WTC11 (cell line): ENCODE data around the gene KLRD1. TPM values are rescaled to one million over a fixed set of nuclear protein-coding genes. Genes with fewer than 3 reads are reported as not detected.
"Not testable (repeated sequence)": the region's sequence is repeated elsewhere in the genome, so short reads cannot be mapped to it uniquely, and the experiment has no call there.

Experiments
- ATAC-seq: fragments of 200-7000 bp; cut with Tn5 transposase; 2 replicates; pipeline ENCODE4 v1.10.0; 2021; ENCODE audit warnings: mild to moderate bottlenecking, moderate library complexity
- CTCF ChIA-PET: fragments of 300-600 bp; sonication (Branson Sonifier 250); formaldehyde crosslinking; loops from one replicate; lab custom pipeline; 2021; ENCODE audit warnings: antibody characterized with exemption; lab: Charles Lee
- POLR2A ChIA-PET: fragments of 350-600 bp; sonication (Branson Sonifier 250); formaldehyde crosslinking; loops from one replicate; lab custom pipeline; 2021; ENCODE audit warnings: antibody characterized with exemption; lab: Charles Lee
- DNase-seq: peaks from one replicate; pipeline ENCODE4 v3.0.0; 2021; ENCODE audit warnings: low spot score
- H3K27ac Mint-ChIP-seq: 2 replicates; pipeline ENCODE4 v1.8.0; 2021; ENCODE audit warnings: mixed read lengths
- H3K27me3 Mint-ChIP-seq: 2 replicates; pipeline ENCODE4 v1.8.0; 2021; ENCODE audit warnings: low read depth, mild to moderate bottlenecking, moderate library complexity, mixed read lengths
- H3K36me3 Mint-ChIP-seq: 2 replicates; pipeline ENCODE4 v1.8.0; 2021; ENCODE audit warnings: mixed read lengths
- H3K4me1 Mint-ChIP-seq: 2 replicates; pipeline ENCODE4 v1.8.0; 2022; ENCODE audit warnings: mixed read lengths
- H3K4me3 Mint-ChIP-seq: 2 replicates; pipeline ENCODE4 v1.8.0; 2021; ENCODE audit warnings: mild to moderate bottlenecking, moderate library complexity, mixed read lengths
- H3K9me3 Mint-ChIP-seq: 2 replicates; pipeline ENCODE4 v1.8.0; 2021; ENCODE audit warnings: mixed read lengths
- TEAD1 ChIP-seq: sonication (generic); formaldehyde crosslinking; IDR thresholded peaks from 2 replicates; pipeline ENCODE4 v1.8.0; 2022; ENCODE audit warnings: mild to moderate bottlenecking, missing genetic modification reagents
- ZNF138 ChIP-seq: sonication (generic); formaldehyde crosslinking; conservative IDR thresholded peaks from 2 replicates; pipeline ENCODE4 v1.8.1; 2022; ENCODE audit warnings: mild to moderate bottlenecking, moderate library complexity, missing genetic modification reagents
- ZNF416 ChIP-seq: fragments of 250-450 bp; sonication (Bioruptor Pico); IDR thresholded peaks from 2 replicates; pipeline ENCODE4 v1.9.0; 2021; ENCODE audit warnings: mild to moderate bottlenecking, inconsistent platforms
- total RNA-seq: library from RNA; stranded (reverse); gene quantifications from 3 replicates; pipeline ENCODE4 v1.2.3, GENCODE V29; 2021
- TF ChIP-seq, protein P1 (sequence below): fragments of 250-450 bp; sonication (Bioruptor Pico); IDR thresholded peaks from 2 replicates; pipeline ENCODE4 v2.1.2; 2022; ENCODE audit warnings: mild to moderate bottlenecking, moderate library complexity
- TF ChIP-seq, protein P2 (sequence below): sonication (generic); formaldehyde crosslinking; IDR thresholded peaks from 2 replicates; pipeline ENCODE4 v1.8.1; 2022; ENCODE audit warnings: low read depth, mild to moderate bottlenecking, moderate library complexity, missing genetic modification reagents, borderline replicate concordance

The KLRD1 gene
- total RNA-seq, 1 experiment from 2014 or later, result 0.55 TPM

DNA sequence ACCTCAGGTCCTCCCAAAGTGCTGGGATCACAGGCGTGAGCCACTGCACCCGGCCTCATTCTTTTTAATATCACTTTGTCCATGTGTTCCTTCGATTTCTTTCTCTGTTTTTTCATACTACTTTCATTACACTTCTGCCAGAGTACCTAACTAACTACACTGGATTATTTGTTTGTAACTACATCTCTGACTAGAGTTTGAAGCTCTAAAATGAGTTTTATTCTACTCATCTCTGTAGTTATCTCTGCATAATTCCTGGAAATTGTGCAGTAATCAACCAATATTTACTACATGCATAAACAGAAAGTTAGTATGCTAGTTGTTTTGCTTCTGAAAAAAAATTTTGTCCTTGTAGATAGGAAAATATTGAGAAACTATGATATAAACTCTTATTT, 67.0 kb downstream of the KLRD1 start:
- Mint-ChIP-seq H3K27me3 (no peaks in the 10 kb centered on the region), H3K4me1 (peaks cover 39% of the 10 kb centered on the region), H3K36me3 (no peaks in the 10 kb centered on the region), H3K9me3 (no peaks in the 10 kb centered on the region), H3K27ac (no peak overlapping the region), H3K4me3 (no peak overlapping the region)
- ChIA-PET CTCF (no interaction called here), POLR2A (no interaction called here)
- ATAC-seq (no peak), DNase-seq (no peak)
- no peak for TF ChIP-seq ZNF416 (CRISPR knock-in tag)
- TF ChIP-seq, protein P1, sequence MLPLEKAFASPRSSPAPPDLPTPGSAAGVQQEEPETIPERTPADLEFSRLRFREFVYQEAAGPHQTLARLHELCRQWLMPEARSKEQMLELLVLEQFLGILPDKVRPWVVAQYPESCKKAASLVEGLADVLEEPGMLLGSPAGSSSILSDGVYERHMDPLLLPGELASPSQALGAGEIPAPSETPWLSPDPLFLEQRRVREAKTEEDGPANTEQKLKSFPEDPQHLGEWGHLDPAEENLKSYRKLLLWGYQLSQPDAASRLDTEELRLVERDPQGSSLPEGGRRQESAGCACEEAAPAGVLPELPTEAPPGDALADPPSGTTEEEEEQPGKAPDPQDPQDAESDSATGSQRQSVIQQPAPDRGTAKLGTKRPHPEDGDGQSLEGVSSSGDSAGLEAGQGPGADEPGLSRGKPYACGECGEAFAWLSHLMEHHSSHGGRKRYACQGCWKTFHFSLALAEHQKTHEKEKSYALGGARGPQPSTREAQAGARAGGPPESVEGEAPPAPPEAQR, result no peak
- TF ChIP-seq, protein P2, sequence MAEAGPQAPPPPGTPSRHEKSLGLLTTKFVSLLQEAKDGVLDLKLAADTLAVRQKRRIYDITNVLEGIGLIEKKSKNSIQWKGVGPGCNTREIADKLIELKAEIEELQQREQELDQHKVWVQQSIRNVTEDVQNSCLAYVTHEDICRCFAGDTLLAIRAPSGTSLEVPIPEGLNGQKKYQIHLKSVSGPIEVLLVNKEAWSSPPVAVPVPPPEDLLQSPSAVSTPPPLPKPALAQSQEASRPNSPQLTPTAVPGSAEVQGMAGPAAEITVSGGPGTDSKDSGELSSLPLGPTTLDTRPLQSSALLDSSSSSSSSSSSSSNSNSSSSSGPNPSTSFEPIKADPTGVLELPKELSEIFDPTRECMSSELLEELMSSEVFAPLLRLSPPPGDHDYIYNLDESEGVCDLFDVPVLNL (CRISPR knock-in tag), result no peak
- TF ChIP-seq ZNF138 (CRISPR knock-in tag), result no peak
- no peak for TF ChIP-seq TEAD1 (CRISPR knock-in tag)

DNA sequence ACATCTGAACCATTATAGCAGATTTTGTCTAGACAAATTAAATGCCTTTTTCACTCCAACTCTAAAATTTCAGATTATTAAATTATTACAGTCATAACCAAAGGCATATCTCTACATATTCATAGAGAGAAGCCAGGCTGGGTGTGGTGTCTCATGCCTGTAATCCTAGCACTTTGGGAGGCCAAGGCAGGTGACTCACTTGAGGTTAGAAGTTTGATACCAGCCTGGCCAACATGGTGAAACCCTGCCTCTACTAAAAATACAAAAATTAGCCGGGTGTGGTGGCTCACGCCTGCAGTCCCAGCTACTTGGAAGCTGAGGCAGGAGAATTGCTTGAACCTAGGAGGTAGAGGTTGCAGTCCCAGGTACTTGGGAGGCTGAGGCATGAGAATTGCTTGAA, 71.1 kb downstream of the KLRD1 start:
- H3K4me1 Mint-ChIP-seq, H3K27me3 Mint-ChIP-seq, POLR2A ChIA-PET, H3K36me3 Mint-ChIP-seq, H3K4me3 Mint-ChIP-seq, ATAC-seq, DNase-seq, H3K9me3 Mint-ChIP-seq, H3K27ac Mint-ChIP-seq, CTCF ChIA-PET: not testable (repeated sequence)

Other genes with a start within 250 kb of the KLRD1 start
- gene CLEC1A, start 208.9 kb upstream of the KLRD1 start, total RNA-seq, result not detected in 3 replicates
- gene CLEC7A, start 177.7 kb upstream of the KLRD1 start, total RNA-seq, result 0.09 to 0.92 TPM (median 0.48 TPM) in 3 replicates
- gene OLR1, start 135.7 kb upstream of the KLRD1 start, total RNA-seq, result 0.09 to 0.21 TPM in 2 of 3 replicates, not detected in the other
- gene TMEM52B, start 128.8 kb upstream of the KLRD1 start, total RNA-seq, result not detected in 3 replicates
- 85.2 to 90.3 TPM (median 87.8 TPM) in 3 replicates for gene GABARAPL1, start 95.0 kb upstream of the KLRD1 start, total RNA-seq
- 0.15 to 0.23 TPM in 2 of 3 replicates, not detected in the other for gene KLRK1, start 82.2 kb downstream of the KLRD1 start, total RNA-seq
- not detected in 3 replicates for gene KLRC4, start 101.9 kb downstream of the KLRD1 start, total RNA-seq
- gene KLRC3, start 112.7 kb downstream of the KLRD1 start, total RNA-seq, result not detected in 3 replicates
- gene KLRC2, start 128.1 kb downstream of the KLRD1 start, total RNA-seq, result not detected in 3 replicates
- not detected in 3 replicates for gene KLRC1, start 145.5 kb downstream of the KLRD1 start, total RNA-seq
- gene EIF2S3B, start 198.0 kb downstream of the KLRD1 start, total RNA-seq, result 0.55 to 1.0 TPM (median 0.69 TPM) in 3 replicates